ENCODE data around the gene TBX10.
"Not testable (repeated sequence)": the region's sequence is repeated elsewhere in the genome, so short reads cannot be mapped to it uniquely, and the experiment has no call there.

Gene TBX10

DNA sequence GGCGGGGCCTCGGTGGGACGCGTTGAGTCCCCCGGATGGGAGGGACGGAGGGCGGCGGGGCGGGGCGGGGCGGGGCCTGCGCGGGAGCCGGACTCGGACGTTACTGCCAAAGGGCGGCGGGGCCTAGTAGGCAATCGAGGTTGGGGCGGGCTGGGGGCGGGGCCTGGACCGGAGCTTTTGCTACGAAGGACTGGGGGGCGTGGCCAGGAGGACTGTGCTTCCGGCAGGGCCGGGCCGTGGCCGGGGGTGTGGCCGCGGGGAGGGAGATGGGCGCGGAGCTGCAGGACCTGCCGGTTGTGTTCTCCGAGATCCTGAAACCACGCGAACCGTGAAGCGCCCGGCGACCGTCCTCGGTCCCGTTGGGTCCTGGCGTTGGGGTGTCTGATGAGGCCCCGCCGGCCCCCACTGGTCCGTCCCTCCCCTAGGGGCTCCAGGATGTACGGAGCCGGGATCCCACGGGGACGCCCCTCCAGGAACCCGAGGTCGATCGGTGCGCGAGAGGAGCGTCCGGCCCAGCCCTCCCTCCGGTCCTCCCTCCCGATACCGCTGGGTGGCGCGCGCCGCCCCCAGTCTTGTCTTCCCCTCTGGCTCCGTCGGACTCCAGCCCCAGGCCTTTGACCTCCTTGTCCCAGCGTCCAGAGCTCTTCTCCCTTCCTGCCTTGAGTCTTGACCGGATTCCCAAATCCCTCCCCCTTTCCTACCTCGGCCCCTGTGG, 9.2 kb downstream of the TBX10 start:
- DNase-seq = peak; percentile 94

- peak; percentile 35 for DNase-seq
Measured at GRCh38 chr11:67629386-67630227, 10.0 kb downstream of the TBX10 start, which contains the start of gene NUDT8. NUDT8 (minus strand) TSS chr11:67629937; CDS start chr11:67629911, 26 bp downstream.

DNA sequence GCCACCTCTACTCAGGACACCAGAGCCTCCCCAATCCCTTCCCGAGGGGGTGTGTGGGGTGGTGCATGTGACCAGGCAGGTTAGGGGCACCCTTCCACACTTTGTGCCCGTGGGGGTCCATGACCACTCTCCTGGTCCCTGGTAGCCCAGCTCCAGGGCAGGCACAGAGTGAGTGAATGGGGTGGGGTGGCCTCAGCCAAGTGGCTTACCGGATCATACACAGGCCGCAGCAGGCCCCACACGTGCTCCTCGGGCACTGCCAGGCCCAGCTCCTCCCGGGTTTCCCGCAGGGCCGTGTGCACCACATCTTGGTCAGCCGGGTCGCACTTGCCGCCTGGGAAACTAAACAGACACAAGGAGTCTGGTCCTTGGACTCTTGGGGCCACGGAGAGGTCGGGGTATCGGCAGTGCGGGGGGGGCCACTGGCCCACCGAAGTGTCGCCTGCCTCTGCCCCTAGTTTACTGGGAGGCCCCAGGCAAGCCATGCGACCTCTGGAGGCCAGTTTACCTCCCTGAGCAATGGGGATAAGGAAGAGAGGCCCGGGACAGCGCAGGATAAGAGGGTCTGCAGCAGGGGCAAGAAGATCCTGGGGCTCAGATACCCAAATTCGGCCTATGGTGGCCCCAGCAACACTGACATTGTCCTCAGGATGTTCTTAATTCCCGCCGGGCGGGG, 10.7 kb downstream of the TBX10 start:
- DNase-seq = no peak

DNA sequence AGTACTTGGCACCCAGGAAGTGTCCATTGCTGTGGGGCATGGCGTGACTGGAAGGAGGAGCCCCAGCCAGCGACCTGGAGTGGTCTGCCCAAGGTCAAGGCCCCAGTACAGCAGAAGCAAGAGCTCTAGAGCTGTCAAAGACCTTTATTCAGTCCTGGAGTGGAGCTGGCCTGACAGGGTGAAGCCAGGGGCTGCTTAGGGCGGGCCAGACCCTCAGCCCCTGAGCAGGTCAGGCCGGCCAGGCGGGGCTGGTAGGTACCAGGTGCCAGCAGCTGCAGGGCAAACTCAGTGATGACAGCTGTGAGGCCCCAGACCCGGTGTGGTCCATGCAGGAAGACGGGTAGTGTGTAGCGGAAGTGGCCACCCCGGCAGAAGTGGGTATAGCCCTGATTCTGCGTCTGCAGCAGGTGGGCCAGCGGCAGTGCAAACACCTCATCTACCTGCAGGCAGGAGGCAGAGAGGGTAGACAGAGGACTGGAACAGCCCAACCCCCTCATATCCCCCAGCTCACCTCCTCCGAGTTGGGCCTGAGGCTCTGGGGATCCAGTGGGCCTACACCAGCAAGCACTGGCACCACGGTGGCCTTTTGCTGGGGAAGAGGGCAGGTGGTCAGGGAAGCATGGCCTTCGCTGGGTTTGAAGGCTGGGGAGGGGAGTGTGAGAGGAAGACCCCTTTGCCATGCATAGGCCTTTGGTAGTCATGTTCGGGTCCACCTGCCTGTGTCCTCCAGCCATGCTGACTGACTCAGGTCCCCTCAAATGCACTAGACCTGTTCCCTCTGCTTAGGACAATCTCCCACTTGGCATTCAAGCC, 11.5 kb downstream of the TBX10 start:
- no peak for DNase-seq

- no peak for DNase-seq
Measured at GRCh38 chr11:67627441-67627811, 12.1 kb downstream of the TBX10 start.

GRCh38 chr11:67626970-67627369, 12.6 kb downstream of the TBX10 start:
- no peak for DNase-seq

DNA sequence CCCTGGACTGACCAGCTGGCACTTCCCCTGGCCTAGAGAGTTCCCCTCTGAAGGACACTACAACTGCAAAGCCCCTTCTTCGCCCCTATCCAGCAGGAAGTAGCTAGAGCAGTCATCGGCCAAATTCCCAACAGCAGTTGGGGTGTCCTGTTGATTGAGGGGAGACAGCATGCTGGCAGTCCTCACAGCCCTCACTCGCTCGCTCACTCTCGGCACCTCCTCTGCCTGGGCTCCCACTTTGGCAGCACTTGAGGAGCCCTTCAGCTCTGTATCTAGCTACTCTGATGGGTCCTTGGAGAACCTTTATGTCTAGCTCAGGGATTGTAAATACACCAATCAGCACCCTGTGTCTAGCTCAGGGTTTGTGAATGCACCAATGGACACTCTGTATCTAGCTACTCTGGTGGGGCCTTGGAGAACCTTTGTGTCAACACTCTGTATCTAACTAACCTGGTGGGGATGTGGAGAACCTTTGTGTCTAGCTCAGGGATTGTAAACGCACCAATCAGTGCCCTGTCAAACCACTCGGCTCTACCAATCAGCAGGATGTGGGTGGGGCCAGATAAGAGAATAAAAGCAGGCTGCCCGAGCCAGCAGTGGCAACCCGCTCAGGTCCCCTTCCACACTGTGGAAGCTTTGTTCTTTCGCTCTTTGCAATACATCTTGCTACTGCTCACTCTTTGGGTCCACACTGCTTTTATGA, 13.3 kb downstream of the TBX10 start:
- not testable (repeated sequence) for DNase-seq

- DNase-seq = not testable (repeated sequence)
Measured at GRCh38 chr11:67623795-67624194, 15.8 kb downstream of the TBX10 start.

DNA sequence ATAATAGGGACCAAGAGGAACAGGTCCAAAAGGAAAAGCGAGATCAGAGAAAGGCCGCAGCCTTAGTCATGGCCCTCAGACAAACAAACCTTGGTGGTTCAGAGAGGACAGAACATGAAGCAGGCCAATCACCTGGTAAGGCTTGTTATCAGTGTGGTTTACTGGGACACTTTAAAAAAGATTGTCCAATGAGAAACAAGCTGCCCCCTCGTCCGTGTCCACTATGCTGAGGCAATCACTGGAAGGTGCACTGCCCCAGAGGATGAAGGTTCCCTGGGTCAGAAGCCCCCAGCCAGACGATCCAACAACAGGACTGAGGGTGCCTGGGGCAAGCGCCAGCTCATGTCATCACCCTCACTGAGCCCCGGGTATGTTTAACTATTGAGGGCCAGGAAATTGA, 16.7 kb downstream of the TBX10 start:
- DNase-seq = not testable (repeated sequence)

DNA sequence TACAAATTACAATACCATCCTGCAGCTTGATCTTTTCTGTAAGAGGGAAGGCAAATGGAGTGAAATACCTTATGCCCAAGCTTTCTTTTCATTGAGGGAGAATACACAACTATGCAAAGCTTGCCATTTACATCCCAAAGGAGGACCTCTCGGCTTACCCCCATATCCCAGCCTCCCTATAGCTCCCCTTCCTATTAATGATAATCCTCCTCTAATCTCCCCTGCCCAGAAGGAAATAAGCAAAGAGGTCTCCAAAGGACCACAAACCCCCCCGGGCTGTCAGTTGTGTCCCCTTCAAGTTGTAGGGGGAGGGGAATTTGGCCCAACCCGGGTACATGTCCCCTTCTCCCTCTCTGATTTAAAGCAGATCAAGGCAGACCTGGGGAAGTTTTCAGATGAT, 17.6 kb downstream of the TBX10 start:
- DNase-seq = not testable (repeated sequence)

DNA sequence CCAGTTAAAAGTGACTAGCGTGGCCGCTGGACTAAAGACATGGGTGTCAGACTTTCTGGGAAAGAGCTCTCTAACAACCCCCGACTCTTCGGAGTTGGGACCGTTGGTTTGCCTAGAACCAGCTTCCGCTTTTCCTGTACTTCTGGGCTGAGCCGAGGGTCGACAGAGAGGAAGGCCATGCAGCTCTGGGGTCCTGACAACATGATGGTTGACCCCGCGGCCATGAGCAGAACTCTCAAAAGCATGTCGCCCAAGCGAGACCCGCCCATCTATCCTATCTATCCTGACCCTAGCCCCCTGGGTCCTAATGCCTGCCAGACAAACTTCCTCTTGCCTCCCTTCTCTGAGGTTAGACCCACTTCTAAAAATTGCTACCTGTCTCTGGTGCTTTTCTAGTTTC, 18.9 kb downstream of the TBX10 start:
- DNase-seq = not testable (repeated sequence)

DNA sequence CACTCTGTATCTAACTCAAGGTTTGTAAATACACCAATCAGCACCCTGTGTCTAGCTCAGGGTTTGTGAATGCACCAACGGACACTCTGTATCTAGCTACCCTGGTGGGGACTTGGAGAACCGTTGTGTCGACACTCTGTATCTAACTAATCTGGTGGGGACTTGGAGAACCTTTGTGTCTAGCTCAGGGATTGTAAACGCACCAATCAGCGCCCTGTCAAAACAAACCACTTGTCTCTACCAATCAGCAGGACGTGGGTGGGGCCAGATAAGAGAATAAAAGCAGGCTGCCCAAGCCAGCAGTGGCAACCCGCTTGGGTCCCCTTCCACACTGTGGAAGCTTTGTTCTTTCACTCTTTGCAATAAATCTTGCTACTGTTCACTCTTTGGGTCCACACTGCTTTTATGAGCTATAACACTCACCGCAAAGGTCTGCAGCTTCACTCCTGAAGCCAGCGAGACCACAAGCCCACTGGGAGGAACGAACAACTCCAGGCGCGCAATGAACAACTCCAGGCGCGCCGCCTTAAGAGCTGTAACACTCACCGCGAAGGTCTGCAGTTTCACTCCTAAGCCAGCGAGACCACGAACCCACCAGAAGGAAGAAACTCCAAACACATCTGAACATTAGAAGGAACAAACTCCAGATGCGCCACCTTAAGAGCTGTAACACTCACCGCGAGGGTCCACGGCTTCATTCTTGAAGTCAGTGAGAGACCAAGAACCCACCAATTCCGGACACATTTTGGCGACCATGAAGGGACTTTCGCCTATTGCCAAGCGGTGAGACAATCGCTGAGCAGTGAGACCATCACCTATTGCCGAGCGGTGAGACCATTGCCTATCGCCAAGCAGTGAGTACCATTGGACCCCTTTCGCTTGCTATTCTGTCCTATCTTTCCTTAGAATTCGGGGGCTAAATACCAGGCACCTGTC, 19.6 kb downstream of the TBX10 start:
- DNase-seq = not testable (repeated sequence)

GRCh38 chr11:67618901-67619659, 20.5 kb downstream of the TBX10 start:
- DNase-seq = not testable (repeated sequence)

DNA sequence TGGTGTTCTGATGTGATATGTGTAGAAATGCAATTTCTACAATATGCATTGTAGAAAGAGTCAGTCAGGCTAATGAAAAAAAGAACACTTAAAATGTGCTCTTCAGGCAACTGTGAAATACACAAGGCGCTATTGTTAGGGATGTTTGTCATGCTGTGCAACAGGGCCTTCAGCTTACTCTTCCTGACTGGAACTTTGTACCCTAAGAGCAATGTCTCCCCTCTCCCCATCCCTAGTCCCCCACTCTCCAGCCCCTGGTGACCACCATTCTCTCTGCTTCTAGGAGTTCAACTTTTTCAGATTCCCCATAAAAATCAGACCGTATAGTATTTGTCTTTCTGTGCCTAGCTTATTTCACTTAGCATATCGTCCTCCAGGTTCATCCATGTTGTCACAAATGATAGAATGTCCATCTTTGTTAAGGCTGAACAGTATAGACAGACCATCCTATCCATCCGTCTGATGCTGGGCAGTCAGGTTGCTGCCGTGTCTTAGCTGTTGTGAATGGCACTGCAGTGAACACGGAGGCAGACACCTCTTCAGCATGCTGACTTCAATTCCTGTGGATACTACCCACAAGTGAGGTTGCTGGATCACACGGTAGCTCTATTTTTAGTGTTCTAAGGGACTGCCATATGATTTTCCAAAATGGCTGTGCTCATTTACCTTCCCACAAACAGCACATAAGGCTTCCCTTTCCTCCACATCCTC, 22.2 kb downstream of the TBX10 start:
- no peak for DNase-seq

DNA sequence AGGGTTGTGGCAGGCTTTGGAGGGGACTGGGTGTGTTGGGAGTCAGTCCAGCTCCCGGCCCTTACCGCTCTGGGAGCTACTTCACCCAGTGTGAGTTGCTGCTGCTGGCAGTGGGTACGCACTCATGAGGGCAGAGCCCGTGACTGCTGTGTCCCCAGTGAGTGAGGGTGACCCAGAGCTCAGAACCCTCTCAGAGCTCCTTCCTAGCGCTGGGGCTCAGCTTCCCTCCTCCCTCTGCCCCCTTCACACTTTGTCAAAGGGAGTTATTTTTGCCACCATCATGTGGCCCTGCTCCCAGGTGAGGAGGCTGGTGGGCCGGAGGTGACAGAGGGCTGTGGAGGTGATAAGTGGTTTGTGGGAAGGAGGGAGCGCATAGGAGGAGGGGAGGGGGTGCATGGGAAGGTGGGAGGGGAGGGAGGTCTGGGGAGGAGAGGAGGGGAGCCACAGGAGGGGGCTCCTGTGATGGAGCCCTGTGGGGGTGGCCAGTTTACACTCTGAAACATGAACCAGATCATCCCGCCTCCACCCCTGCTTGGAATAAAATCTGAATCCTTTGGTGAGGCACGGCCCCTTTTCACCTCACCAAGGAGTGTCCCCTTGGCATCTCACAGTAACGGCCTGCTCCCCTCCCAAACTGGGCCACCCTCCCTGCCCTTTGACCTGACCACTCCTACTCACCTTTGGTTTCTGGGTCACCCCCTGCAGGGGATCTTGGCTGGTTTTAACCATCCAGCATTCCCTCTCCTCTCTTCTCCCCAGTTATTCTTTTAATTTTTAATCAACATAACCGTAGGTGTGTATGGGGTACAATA, 22.9 kb downstream of the TBX10 start:
- no peak for DNase-seq

DNA sequence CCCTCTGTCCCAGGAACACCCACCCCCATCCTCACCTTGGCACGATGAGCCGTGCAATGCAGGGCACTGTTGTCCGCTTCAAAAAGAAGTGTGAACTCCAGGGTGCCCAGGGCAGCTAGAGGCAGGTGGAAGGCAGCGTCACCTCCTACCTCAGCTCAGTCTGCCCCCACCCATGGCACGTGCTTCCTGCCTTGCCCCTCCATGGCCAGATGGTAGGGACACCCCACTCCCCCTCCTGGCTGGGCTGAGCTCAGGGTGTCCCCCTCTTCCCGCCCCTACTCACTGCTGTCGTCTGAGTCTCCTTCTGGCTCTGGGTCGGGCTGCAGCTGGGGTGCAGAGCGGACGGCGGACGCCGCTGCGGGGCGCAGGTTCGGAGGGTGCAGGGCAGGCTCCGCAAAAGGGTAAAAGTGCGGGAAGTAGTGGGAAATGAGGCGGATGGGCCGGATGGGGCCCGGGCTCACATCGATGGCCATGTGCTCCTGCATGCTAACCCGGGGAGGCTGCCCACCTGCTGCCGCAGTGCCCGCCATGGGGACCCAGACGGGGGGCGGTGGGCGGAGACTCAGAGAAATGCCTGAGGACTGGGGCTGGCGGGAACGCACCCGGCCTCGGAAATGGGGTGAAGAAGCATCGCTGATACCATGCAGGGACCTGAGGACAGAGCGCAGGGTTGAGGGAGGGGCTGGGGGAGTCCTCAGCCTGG, 23.7 kb downstream of the TBX10 start:
- DNase-seq = no peak

All from NCI-H1105 treated with DMSO at 0.1 percent for 48 hours (cell line).